Panc1 (cell line): ENCODE data around the gene ATP1B3. TPM values are rescaled to one million over a fixed set of nuclear protein-coding genes. Genes with fewer than 3 reads are reported as not detected.
A peak's percentile ranks its signal among the peaks of the same experiment; 100 is the strongest.

Experiments used
- ATAC-seq: fragments of 200-7000 bp; cut with Tn5 transposase; 2 replicates; pipeline ENCODE4 v1.9.1; 2020; ENCODE audit warnings: mild to moderate bottlenecking, moderate library complexity
- Bru-seq: library from RNA; stranded (reverse); fragments of 400-500 nt; gene quantifications from one replicate; lab custom pipeline; 2021; lab: Mats Ljungman, UMichigan
- BruChase-seq, 2 experiments: library from RNA; stranded (reverse); fragments of 400-500 nt; gene quantifications; one replicate each; lab custom pipeline; 2021; lab: Mats Ljungman, UMichigan
- BruUV-seq: library from RNA; stranded (reverse); fragments of 400-500 nt; replicated peaks from 2 replicates; lab custom pipeline; 2021; lab: Mats Ljungman, UMichigan
- CTCF ChIA-PET: fragments of 300-600 bp; sonication (Branson Sonifier 250); formaldehyde crosslinking; loops from one replicate; lab custom pipeline; 2022; ENCODE audit warnings: antibody characterized with exemption; lab: Charles Lee
- POLR2A ChIA-PET: fragments of 300-600 bp; sonication (Branson Sonifier 250); formaldehyde crosslinking; loops from one replicate; lab custom pipeline; 2022; ENCODE audit warnings: antibody characterized with exemption; lab: Charles Lee
- DNase-seq: peaks from one replicate; pipeline ENCODE4 v3.0.0-alpha.2; 2010; ENCODE audit warnings: low read depth, low spot score
- H3K27ac ChIP-seq: 2 replicates; pipeline ENCODE4 v1.5.1; 2011; ENCODE audit warnings: mild to moderate bottlenecking, low read length, inconsistent platforms
- H3K27me3 ChIP-seq: fragments of 200-500 bp; sonication (Bioruptor generic); 2 replicates; pipeline ENCODE4 v1.6.0; 2014; ENCODE audit warnings: low read length, inconsistent platforms; ENCODE audit not compliant: control insufficient read depth, insufficient read depth
- H3K36me3 ChIP-seq: fragments of 200-500 bp; sonication (Bioruptor generic); 2 replicates; pipeline ENCODE4 v1.5.1; 2014; ENCODE audit warnings: inconsistent platforms, mild to moderate bottlenecking, low read length, moderate library complexity; ENCODE audit not compliant: control insufficient read depth, insufficient read depth
- H3K4me1 ChIP-seq: 2 replicates; pipeline ENCODE4 v1.5.1; 2011; ENCODE audit warnings: inconsistent platforms, mild to moderate bottlenecking, low read length, moderate library complexity; ENCODE audit not compliant: control insufficient read depth, insufficient read depth
- H3K4me3 ChIP-seq, 2 experiments: 2 replicates each; pipeline ENCODE4 v1.5.1; 2011 to 2012; ENCODE audit warnings: low read depth in 2 of 2, low read length in 2 of 2, mild to moderate bottlenecking in 2 of 2, inconsistent platforms in 1 of 2, moderate library complexity in 1 of 2
- H3K9me3 ChIP-seq: fragments of 200-500 bp; sonication (Bioruptor generic); 2 replicates; pipeline ENCODE4 v1.5.1; 2014; ENCODE audit warnings: low read depth, mild to moderate bottlenecking, inconsistent platforms, low read length, moderate library complexity; ENCODE audit not compliant: control insufficient read depth, insufficient read depth
- CTCF ChIP-seq: fragments of 450-650 bp; IDR thresholded peaks from 2 replicates; pipeline ENCODE4 v1.5.1; 2017; ENCODE audit warnings: mild to moderate bottlenecking
- POLR2AphosphoS5 ChIP-seq: IDR thresholded peaks from 2 replicates; pipeline ENCODE4 v1.6.1; 2012; ENCODE audit warnings: mild to moderate bottlenecking, low read depth, low read length, moderate library complexity
- REST ChIP-seq, 2 experiments: IDR thresholded peaks; 2 replicates each; pipeline ENCODE4 v1.6.1; 2011 to 2012; ENCODE audit warnings: low read depth in 2 of 2, control low read depth in 1 of 2, low read length in 1 of 2, mild to moderate bottlenecking in 1 of 2, moderate library complexity in 1 of 2; ENCODE audit not compliant: insufficient read depth in 1 of 2
- SIN3A ChIP-seq: IDR thresholded peaks from 2 replicates; pipeline ENCODE4 v1.6.1; 2012; ENCODE audit warnings: low read depth, mild to moderate bottlenecking, low read length, moderate library complexity, borderline replicate concordance; ENCODE audit not compliant: insufficient read depth
- TCF7L2 ChIP-seq: IDR thresholded peaks from 2 replicates; pipeline ENCODE4 v1.6.1; 2011; ENCODE audit warnings: mild to moderate bottlenecking, low read depth, low read length, inconsistent platforms
- in situ Hi-C: cut with HindIII; loops from 2 replicates; pipeline ENCODE4 v1.10.0; 2016; ENCODE audit warnings: low sequenced_read_pairs, low pct_unique_long_range_greater_than_20kb
- intact Hi-C: fragments of 100-400 bp; cut with micrococcal nuclease; formaldehyde crosslinking; loops from one replicate; pipeline ENCODE4 v1.10.0; 2022; ENCODE audit not compliant: unreplicated experiment
- long read RNA-seq: library from polyadenylated mRNA; unstranded; transcript quantifications from one replicate; pipeline ENCODE4 v2.0.0, GENCODE V29; 2021; ENCODE audit not compliant: unreplicated experiment
- polyA plus RNA-seq: library from polyadenylated mRNA; unstranded; fragments of >200 nt; gene quantifications from one replicate; pipeline ENCODE4 v1.2.1, GENCODE V29; 2012; ENCODE audit warnings: missing spikeins; ENCODE audit not compliant: insufficient read length
- total RNA-seq: library from RNA; stranded (reverse); gene quantifications from one replicate; pipeline ENCODE4 v1.2.1, GENCODE V29; 2021; ENCODE audit not compliant: unreplicated experiment

Gene ATP1B3
- total RNA-seq: 201 TPM
- 138 TPM for polyA plus RNA-seq
- Bru-seq, nascent RNA: percentile 93 among the genes with signal in this experiment
- percentile 92 among the genes with signal in this experiment for BruChase-seq, experiment 1, labeled RNA remaining after a 2-hour chase
- BruChase-seq, experiment 2, labeled RNA remaining after a 6-hour chase: percentile 93 among the genes with signal in this experiment
- long read RNA-seq, transcript ATP1B3-201 (7 exons, 1,811 nt): major isoform, 318 of 360 reads
- long read RNA-seq, partial matches to known transcripts: 1 of 360 reads
- long read RNA-seq, other reads (novel, unspliced or antisense): 41 of 360 reads

DNA sequence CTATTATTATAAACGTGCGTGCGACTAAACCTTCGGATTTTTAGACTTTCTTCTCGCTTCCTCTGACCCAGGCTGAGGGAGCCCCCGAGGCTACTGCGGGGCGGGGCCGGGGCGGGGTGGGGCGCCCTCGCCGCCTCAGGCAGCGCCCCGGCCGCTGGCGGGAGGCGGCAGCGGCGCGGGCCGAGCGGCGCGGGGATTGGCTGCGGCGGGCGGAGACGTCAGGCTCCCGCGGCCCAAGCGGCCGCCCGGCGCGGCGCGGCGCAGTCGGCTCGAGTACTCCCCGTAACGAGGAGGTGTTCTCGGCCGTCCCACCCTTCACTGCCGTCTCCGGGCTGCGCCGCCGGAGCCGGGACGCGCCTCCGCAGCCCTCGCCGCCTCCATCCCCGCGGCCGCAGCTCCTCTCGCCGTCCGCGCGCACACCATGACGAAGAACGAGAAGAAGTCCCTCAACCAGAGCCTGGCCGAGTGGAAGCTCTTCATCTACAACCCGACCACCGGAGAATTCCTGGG, at the start of gene ATP1B3:
ATP1B3 (plus strand) TSS at position 263 of the 510 bp plus-strand sequence; CDS start at position 422, 159 bp downstream.
- H3K27ac ChIP-seq: peak within 1 kb of the TSS; percentile 95
- no peak for DNase-seq
- peaks cover 11% of the 10 kb centered on the region; the same call in 1 of the 2 replicates for H3K4me1 ChIP-seq
- no peaks in the 10 kb centered on the region for H3K9me3 ChIP-seq
- H3K4me3 ChIP-seq: peak within 1 kb of the TSS; percentile 83 to 98
- intact Hi-C loops (loop anchor here (10.0 kb wide), 1 partner anchor 412 kb away; no protein-coding TSS in a partner anchor), in situ Hi-C loops (no loop called here)
- H3K36me3 ChIP-seq: no peaks in the 10 kb centered on the region; the same call in 1 of the 2 replicates
- CTCF ChIA-PET: interaction anchor here (0.7 kb wide), 1 partner anchor 36 kb away, joined by 3 read pairs; no protein-coding TSS in a partner anchor
- H3K27me3 ChIP-seq: no peaks in the 10 kb centered on the region
- peak; percentile 84 for TF ChIP-seq POLR2AphosphoS5
- TF ChIP-seq TCF7L2: no peak
- ATAC-seq: peak; percentile 90
- BruUV-seq: no TSS peak
- POLR2A ChIA-PET: interaction anchor here (0.6 kb wide), 2 partner anchors 18 to 38 kb away, joined by 3 to 6 read pairs; no protein-coding TSS in a partner anchor

GRCh38 chr3:141828487-141828886, 48.0 kb upstream of the ATP1B3 start:
- intact Hi-C loops (no loop called here), in situ Hi-C loops (no loop called here)
- ATAC-seq (no peak), DNase-seq (no peak)
- POLR2A ChIA-PET: no interaction called here
- no peak for TF ChIP-seq SIN3A
- TF ChIP-seq TCF7L2: no peak
- no peak for TF ChIP-seq POLR2AphosphoS5
- no peak for TF ChIP-seq REST (IDR thresholded peaks at IDR 0.05; ENCODE audit: insufficient read depth in 1 of 2, low read depth in 2 of 2, low read length in 1 of 2)
- Histone ChIP-seq H3K36me3 (no peaks in the 10 kb centered on the region), H3K27me3 (no peaks in the 10 kb centered on the region; the same call in 1 of the 2 replicates), H3K9me3 (no peaks in the 10 kb centered on the region), H3K4me3 (no peak overlapping the region), H3K27ac (no peak overlapping the region), H3K4me1 (no peaks in the 10 kb centered on the region)
- no TSS peak for BruUV-seq
- CTCF ChIA-PET: no interaction called here

DNA sequence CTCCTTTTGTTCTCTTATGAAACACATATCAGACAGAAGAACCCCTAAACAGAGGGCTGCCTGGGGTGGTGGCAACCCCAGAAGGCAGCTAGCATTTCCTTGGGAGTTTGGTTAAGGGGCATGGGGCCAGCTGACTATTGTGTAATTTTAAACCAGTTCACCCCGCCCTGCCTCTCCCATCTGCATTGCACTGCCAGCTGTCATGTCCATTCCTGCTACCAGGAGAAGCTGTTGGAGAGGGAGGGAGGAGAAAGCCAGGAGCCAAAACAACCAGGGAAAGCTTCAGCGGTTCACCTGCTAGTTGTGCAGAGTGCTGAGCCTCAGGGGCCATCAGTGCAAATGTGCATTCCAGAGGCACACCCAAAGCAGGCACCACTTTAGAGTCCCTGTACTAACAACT, 47.6 kb upstream of the ATP1B3 start:
- TF ChIP-seq CTCF: no peak
- TF ChIP-seq POLR2AphosphoS5: no peak
- TF ChIP-seq REST (IDR thresholded peaks at IDR 0.05; ENCODE audit: insufficient read depth in 1 of 2, low read depth in 2 of 2, low read length in 1 of 2): no peak
- TF ChIP-seq TCF7L2: no peak
- no peak for TF ChIP-seq SIN3A
- Histone ChIP-seq H3K27ac (no peak overlapping the region), H3K9me3 (no peaks in the 10 kb centered on the region), H3K36me3 (no peaks in the 10 kb centered on the region), H3K4me1 (no peaks in the 10 kb centered on the region), H3K27me3 (no peaks in the 10 kb centered on the region; the same call in 1 of the 2 replicates), H3K4me3 (no peak overlapping the region)
- ATAC-seq (no peak), DNase-seq (no peak)
- no TSS peak for BruUV-seq
- intact Hi-C loops (no loop called here), in situ Hi-C loops (no loop called here)
- CTCF ChIA-PET: no interaction called here
- POLR2A ChIA-PET: no interaction called here
